ENCODE measurements around the gene JAML.

The JAML gene

GRCh38 chr11:118238929-118239328 is 14.1 kb upstream of the JAML start:
- Histone ChIP-seq H3K4me1 (ENCODE audit: control insufficient read depth in 1 of 2, insufficient read depth in 1 of 2, low read depth in 1 of 2, low read length in 1 of 2) (peaks cover 97 to 100% of the 10 kb centered on the region in 2 experiments), H3K27ac (peak overlapping the region; percentile 91), H3K4me3 (ENCODE audit: low read depth in 1 of 2, low read length in 1 of 2) (peak overlapping the region; percentile 65 to 68), H3K27me3 (no peaks in the 10 kb centered on the region), H3K36me3 (peaks cover 36% of the 10 kb centered on the region), H3K9me3 (no peaks in the 10 kb centered on the region)
- no peak for TF ChIP-seq CTCF (IDR thresholded peaks at IDR 0.05)

- Histone ChIP-seq H3K27me3 (no peaks in the 10 kb centered on the region), H3K36me3 (peaks cover 41% of the 10 kb centered on the region), H3K27ac (peak overlapping the region; percentile 91), H3K4me1 (ENCODE audit: control insufficient read depth in 1 of 2, insufficient read depth in 1 of 2, low read depth in 1 of 2, low read length in 1 of 2) (peaks cover 97 to 100% of the 10 kb centered on the region in 2 experiments), H3K9me3 (no peaks in the 10 kb centered on the region), H3K4me3 (ENCODE audit: low read depth in 1 of 2, low read length in 1 of 2) (peak overlapping the region; percentile 65 to 68)
- TF ChIP-seq CTCF (IDR thresholded peaks at IDR 0.05) = no peak
Observed at GRCh38 chr11:118238421-118238820, 13.6 kb upstream of the JAML start.

DNA sequence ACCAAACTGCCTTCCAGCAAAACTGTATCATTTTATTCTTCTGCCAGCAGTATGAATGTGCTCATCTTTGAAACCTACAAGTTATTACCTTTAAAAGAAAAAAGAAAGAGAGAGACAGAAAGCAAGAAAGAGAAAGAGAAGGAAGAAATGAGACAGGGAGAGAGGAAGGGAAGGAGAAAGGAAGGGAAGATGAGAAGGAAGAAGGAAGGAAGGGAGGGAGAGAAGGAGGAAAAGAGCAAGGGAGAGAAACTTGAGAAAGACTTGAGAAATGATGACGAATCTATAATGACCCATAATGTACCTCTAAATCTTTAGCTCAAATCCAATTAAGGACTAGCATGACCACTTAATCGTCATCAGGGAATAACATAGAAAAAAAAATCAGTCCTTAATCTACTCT is 11.4 kb upstream of the JAML start:
- Histone ChIP-seq H3K27me3 (no peaks in the 10 kb centered on the region), H3K27ac (peak overlapping the region; percentile 91), H3K9me3 (no peaks in the 10 kb centered on the region)

DNA sequence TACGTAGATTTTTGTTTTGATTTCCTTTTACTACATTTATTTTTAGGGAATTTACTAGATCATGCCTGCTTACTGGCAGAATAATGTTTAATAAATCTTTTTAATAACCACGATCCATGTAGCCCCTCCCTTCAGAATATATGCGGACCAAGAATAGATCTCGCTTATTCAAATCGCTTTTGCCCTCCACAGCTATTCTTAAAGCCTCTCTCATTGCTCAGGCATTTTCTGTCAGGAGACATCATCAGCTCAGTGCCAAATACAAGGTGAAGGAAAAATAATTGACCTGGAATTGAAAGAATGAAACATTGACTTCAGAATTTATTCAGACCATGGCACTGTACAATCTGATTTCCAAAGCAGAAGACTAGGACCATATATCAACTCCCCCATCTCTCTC is 10.0 kb upstream of the JAML start:
- no peak for TF ChIP-seq CTCF (IDR thresholded peaks at IDR 0.05)
- H3K27me3 ChIP-seq = no peaks in the 10 kb centered on the region
- H3K36me3 ChIP-seq = peaks cover 73% of the 10 kb centered on the region
- H3K4me1 ChIP-seq (ENCODE audit: control insufficient read depth in 1 of 2, insufficient read depth in 1 of 2, low read depth in 1 of 2, low read length in 1 of 2) = peaks cover 96 to 100% of the 10 kb centered on the region in 2 experiments
- no peaks in the 10 kb centered on the region for H3K9me3 ChIP-seq
- H3K27ac ChIP-seq = peak overlapping the region; percentile 97
- no peak overlapping the region for H3K4me3 ChIP-seq (ENCODE audit: low read depth in 1 of 2, low read length in 1 of 2)

More for the DNA sequence above, 11.4 kb upstream of the JAML start:
- H3K4me3 ChIP-seq (ENCODE audit: low read depth in 1 of 2, low read length in 1 of 2) = peak overlapping the region in 1 of 2 experiments; percentile 68
- H3K4me1 ChIP-seq (ENCODE audit: control insufficient read depth in 1 of 2, insufficient read depth in 1 of 2, low read depth in 1 of 2, low read length in 1 of 2) = peaks cover 96 to 100% of the 10 kb centered on the region in 2 experiments
- TF ChIP-seq CTCF (IDR thresholded peaks at IDR 0.05) = no peak
- peaks cover 62% of the 10 kb centered on the region for H3K36me3 ChIP-seq

GRCh38 chr11:118233850-118234249 is 9.0 kb upstream of the JAML start:
- TF ChIP-seq CTCF (IDR thresholded peaks at IDR 0.05) = no peak
- H3K36me3 ChIP-seq = peaks cover 76% of the 10 kb centered on the region
- no peak overlapping the region for H3K4me3 ChIP-seq (ENCODE audit: low read depth in 1 of 2, low read length in 1 of 2)
- H3K9me3 ChIP-seq = no peaks in the 10 kb centered on the region
- peaks cover 96 to 100% of the 10 kb centered on the region in 2 experiments for H3K4me1 ChIP-seq (ENCODE audit: control insufficient read depth in 1 of 2, insufficient read depth in 1 of 2, low read depth in 1 of 2, low read length in 1 of 2)
- H3K27ac ChIP-seq = peak overlapping the region; percentile 97
- H3K27me3 ChIP-seq = no peaks in the 10 kb centered on the region

DNA sequence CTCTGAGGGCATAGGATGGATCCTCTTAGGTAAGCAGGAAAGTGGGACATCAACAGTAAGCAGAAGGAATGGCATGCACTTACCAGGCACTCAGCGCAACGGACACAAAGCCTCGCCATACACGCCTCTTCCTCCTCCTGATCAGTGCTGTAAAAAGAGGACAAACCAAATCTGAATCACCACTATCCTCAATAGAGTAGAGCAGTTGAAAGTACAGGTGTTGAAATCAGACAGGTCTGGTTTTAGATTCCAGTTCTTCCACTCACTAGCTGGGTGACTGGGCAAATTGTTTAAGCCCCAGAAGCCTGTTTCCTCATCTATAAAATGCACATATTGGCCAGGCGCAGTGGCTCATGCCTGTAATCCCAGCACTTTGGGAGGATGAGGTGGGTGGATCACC is 8.6 kb upstream of the JAML start:
- no peak overlapping the region for H3K4me3 ChIP-seq (ENCODE audit: low read depth in 1 of 2, low read length in 1 of 2)
- peaks cover 96 to 100% of the 10 kb centered on the region in 2 experiments for H3K4me1 ChIP-seq (ENCODE audit: control insufficient read depth in 1 of 2, insufficient read depth in 1 of 2, low read depth in 1 of 2, low read length in 1 of 2)
- no peaks in the 10 kb centered on the region for H3K9me3 ChIP-seq
- peak overlapping the region; percentile 97 for H3K27ac ChIP-seq
- H3K36me3 ChIP-seq = peaks cover 76% of the 10 kb centered on the region
- no peaks in the 10 kb centered on the region for H3K27me3 ChIP-seq
- TF ChIP-seq CTCF (IDR thresholded peaks at IDR 0.05) = no peak
